WI38 (cell line): ENCODE results near the gene SIRPB2.

Source experiments
- H3K4me3 ChIP-seq: 2 replicates; pipeline ENCODE4 v1.5.1; 2011; ENCODE audit warnings: low read depth, mild to moderate bottlenecking, control low read depth, low read length
- TF ChIP-seq, protein P1 (sequence below): IDR thresholded peaks from 2 replicates; pipeline ENCODE4 v1.5.1; 2012; ENCODE audit warnings: low read depth, mild to moderate bottlenecking, control low read depth, low read length

The SIRPB2 gene

DNA sequence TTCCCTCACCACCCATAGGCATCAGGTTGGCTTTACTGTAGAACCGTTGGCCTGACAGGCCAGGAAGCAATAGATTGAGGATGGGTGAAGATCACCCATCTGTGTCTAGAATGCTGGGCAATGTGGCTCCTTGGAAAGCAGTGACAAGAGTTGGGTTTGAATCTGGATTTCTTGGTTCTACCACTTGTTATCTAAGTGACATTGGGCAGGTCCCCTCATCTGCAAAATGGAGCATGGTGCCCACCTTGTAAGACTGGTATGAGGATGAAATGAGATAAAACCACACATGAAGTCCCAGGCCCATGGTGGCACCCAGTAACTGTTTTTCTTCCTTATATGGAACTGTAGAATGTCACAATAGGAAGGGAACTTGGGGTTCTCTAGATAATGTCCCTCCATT lies 22.6 kb upstream of the SIRPB2 start:
- H3K4me3 ChIP-seq = no peak overlapping the region
- TF ChIP-seq, protein P1, sequence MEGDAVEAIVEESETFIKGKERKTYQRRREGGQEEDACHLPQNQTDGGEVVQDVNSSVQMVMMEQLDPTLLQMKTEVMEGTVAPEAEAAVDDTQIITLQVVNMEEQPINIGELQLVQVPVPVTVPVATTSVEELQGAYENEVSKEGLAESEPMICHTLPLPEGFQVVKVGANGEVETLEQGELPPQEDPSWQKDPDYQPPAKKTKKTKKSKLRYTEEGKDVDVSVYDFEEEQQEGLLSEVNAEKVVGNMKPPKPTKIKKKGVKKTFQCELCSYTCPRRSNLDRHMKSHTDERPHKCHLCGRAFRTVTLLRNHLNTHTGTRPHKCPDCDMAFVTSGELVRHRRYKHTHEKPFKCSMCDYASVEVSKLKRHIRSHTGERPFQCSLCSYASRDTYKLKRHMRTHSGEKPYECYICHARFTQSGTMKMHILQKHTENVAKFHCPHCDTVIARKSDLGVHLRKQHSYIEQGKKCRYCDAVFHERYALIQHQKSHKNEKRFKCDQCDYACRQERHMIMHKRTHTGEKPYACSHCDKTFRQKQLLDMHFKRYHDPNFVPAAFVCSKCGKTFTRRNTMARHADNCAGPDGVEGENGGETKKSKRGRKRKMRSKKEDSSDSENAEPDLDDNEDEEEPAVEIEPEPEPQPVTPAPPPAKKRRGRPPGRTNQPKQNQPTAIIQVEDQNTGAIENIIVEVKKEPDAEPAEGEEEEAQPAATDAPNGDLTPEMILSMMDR = no peak

DNA sequence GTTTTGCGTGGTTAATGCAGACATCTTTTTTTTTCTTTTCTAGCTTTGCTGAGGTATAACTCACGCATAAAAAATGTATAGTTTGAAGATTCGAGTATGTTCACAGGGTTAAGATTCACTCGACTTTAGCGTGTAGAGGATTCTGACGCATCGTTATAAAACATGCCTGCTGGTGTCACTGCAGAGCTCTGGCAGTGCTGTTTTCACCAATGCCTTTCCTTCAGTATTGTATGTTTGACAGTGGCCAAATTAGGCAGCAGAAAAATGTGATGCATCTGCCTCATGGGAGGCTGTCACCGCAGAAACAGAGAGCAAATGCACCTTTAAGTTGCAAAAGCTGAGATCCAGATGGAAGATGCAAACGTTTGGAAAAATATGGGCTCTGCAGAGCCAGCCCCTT lies 18.0 kb upstream of the SIRPB2 start:
- TF ChIP-seq, protein P1 = no peak
- H3K4me3 ChIP-seq = no peak overlapping the region

DNA sequence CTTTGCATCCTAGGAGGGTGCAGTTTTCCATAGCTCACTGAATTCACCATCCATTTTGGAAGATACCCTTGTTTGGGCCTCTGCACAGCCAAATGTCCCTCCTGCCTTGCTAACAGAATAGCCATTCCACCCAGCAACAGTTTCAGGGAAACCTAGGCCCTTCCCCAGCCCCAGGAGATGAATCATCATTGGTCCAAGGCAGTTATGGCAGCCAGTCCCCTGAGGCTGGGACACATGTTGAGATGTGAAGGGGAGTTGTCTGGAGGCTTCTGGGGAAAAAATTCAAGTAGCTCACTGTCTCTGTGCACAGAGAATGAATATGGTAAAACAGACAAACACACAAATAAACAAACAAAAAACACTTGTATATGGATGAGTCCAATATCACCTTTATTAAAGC lies 17.4 kb upstream of the SIRPB2 start:
- TF ChIP-seq, protein P1 = no peak
- H3K4me3 ChIP-seq = no peak overlapping the region

DNA sequence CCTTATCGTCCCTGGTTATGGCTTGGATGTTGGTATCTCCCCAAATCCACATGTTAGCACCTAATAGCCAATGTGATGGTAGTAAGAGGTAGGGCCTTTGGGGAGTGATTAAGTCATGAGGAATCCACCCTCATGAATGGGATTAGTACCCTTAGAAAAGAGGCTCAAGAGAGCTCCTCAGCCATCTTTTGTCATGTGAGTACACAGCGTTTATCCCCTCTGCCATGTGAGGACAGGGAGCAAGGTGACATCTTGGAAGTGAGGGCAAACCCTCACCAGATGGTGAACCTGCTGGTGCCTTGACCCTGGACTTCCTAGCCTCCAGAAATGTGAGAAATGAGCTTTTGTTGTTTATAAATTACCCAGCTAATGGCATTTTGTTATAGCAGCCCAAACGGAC lies 16.1 kb upstream of the SIRPB2 start:
- H3K4me3 ChIP-seq = no peak overlapping the region
- TF ChIP-seq, protein P1 = no peak

DNA sequence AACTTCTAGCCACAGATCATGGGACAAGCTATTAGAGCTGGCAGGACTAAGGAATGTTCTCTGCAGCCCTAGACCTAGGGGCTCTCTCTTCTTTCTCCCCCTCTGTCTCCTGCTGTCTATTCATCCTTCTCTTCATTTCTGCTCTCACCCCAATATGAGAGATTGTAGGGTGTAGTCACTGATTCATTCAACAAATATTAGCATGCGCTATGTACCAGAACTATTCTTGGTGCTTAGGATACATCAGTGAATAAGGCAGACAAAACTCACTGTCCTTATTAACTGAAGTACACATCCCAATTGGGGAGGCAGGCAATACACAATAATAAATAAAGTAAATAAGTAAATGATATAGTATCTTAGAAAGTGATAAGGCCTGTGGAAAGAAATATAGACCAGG lies 14.7 kb upstream of the SIRPB2 start:
- no peak overlapping the region for H3K4me3 ChIP-seq

DNA sequence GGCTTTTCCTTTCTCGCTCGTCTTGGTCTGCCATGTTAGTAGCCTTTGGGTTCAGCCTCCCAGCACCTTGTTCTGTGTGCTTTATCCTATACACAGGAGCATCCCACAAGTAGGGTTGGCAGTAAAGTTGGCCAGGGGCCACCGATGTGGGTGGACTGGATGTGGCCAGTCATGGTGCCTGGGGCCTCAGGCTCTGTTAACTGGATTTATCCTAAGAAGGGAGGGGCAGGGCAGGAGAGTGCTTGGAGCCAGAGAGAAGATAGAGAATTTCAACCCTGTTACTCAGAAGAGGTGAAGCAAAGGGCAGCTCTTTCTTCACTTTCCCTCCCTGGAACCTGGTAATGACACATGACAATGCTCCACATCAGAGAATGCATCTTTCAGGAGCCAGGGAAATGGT lies 14.1 kb upstream of the SIRPB2 start:
- TF ChIP-seq, protein P1 = no peak
- no peak overlapping the region for H3K4me3 ChIP-seq

More for the DNA sequence above, 14.7 kb upstream of the SIRPB2 start:
- TF ChIP-seq, protein P1 = no peak

DNA sequence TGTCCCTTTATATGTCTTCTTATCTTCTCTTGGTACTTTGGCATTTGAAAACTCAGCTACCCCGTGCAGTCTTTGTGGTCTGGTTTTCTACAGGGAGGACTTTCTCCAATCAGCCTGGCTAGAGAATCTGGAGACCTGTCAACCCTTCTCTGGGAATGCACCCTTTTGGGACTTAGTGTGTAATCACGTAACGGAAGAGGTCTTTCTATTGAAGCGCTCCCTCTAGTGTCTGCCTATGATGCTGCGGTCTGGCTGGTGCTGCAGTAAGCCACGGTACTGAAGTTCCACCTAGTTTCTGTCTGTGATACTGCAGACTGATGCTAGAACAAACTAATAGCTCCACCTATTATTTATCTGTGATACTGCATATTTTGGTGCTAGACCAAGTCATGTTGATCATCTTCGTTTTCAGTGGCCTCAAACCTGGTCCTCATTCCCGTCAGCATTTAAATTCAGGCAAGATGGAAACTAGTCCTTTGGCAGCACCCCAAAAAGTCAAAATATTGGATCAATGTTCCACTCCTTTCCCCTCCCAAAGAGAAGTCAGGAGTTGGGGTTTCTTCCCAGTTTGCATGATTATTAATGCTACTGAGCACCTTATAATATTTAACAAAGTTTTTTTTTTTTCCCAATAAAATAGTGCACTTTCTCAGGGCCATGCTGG lies 12.5 kb upstream of the SIRPB2 start:
- TF ChIP-seq, protein P1 = peak; percentile 97
- H3K4me3 ChIP-seq = no peak overlapping the region
